ENCODE measurements around the gene FNTB.
"Not testable (repeated sequence)": the region's sequence is repeated elsewhere in the genome, so short reads cannot be mapped to it uniquely, and the experiment has no call there.

FNTB gene

GRCh38 chr14:65054471-65055085 is 67.9 kb downstream of the FNTB start:
- no peak for DNase-seq (ENCODE audit: low read depth)

- DNase-seq (ENCODE audit: low read depth), result no peak
These were observed 71.0 kb downstream of the FNTB start for GRCh38 chr14:65057695-65058094.

DNA sequence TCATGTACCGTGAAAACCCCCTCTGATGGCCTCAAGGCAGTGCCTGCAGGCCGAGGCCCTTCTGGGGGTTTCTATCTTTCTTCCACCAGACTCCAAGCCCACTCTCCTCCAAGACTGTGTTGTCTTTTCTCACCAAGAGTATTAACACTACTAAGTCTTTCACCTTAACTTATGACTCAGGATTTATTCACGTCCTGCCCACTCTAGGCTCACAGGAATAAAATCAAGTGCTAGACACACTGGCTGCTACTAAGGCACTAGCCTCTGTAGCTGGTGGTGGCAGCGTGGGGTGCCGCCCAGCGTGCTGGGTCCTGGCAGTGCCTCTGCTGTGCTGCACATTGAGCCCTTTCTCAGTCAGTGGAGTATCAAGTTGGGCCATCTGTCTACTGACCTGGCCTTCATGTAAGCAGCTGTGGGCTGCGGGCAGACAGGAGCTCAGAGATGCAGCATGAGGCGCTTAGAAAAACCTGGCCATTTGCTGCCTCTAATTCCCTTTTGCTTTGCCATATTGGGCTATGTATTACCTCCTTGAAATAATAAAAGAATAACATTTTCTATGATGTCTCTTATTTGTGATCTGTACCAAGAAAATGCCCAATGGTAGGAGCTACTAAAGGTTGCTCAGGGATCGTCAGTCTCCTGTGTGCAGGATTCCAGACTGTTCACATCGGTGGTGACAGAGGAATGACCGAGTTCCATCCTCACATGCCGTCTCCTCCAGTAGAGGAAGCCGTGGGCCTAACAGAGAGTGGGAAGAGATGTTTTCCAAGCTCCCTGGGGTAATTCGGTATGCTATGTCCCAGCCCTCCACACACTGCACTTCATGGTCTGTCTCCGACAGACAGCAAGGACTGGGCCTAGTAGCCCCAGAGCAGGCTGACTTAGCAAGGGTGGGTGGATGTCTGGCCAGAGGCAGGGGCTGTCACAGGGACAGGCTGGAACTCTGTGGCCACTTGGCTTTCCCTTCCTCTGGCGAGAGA is 75.7 kb downstream of the FNTB start:
- no peak for DNase-seq (ENCODE audit: low read depth)

DNA sequence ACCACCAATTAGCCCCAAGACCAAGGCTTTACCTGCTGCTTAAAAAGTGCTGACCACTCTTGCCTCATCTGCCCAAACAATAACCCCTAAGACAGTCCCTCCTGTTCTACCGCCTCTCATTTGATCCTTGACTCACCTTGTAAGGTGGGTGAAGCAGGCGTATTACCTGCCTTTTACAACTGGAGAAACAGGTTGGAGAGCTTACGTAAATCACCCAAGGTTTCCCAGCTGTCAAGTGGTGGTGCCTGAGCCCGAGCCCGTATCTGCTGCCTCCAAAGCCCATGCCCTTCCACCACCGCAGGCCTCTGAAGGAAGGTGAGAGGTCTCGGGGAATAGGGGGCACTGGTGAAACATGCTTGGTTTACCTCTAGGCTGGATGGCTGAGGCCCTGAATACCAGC is 79.0 kb downstream of the FNTB start:
- DNase-seq (ENCODE audit: low read depth), result no peak

- no peak for DNase-seq (ENCODE audit: low read depth)
These were observed 83.2 kb downstream of the FNTB start for GRCh38 chr14:65069874-65070413.

- DNase-seq (ENCODE audit: low read depth), result no peak
These were observed 83.8 kb downstream of the FNTB start for GRCh38 chr14:65070471-65070976.

- DNase-seq (ENCODE audit: low read depth), result no peak
These were observed 84.8 kb downstream of the FNTB start for GRCh38 chr14:65071544-65071943.

GRCh38 chr14:65072256-65072655 is 85.6 kb downstream of the FNTB start:
- no peak for DNase-seq (ENCODE audit: low read depth)

DNA sequence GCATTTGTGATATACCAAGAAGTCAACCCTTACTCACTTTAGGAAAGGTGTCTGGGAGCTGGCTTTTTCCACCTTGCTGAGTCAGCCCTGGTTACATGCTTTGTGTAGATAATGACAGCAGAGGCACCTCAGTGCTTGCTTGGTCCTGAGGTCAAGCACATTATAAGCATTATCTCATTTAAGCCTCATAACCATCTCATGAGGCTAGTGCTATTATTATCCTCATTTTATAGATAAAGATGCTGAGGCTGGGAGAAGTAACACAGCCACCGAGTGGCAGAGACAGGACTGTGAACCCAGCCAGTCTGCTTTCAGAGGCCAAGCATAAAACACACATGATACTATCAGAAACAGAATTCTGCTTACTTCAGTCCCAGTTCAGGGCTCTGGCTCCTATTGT is 86.2 kb downstream of the FNTB start:
- no peak for DNase-seq (ENCODE audit: low read depth)

GRCh38 chr14:65073605-65074201 is 87.0 kb downstream of the FNTB start:
- DNase-seq (ENCODE audit: low read depth), result no peak

GRCh38 chr14:65074449-65075150 is 87.9 kb downstream of the FNTB start:
- no peak for DNase-seq (ENCODE audit: low read depth)

DNA sequence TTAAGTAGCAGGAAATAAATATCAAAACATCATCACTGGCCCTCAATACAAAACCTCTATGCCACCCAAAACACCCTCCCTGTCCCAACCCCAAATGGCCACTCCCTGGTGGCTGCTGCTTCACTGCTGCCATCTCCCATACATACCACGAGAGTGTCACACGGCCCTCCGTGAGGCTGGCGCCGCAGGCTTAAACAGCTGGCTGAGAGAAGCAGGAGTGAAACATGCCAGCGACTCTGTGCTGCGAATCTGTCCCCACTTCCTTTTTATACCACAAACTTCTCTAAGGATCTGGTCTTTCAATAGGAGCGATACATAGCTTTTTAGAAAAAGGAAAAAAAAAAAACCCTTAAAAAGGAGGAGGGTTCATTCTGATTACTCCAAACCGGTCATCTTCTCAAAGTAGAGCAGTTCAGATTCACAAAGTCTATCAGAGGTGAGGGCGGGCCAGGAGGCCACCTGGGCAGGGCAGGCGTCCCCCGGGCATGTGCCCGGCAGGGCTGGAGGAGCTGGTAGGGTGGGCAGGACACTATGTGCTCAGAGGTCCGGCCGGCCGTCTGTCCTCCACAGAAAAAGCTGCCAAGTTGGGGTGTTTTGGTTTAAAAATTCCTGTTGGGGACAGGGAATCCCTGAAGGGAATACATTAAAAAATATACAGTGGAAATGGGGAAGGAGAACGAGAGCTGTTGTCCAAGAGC is 89.1 kb downstream of the FNTB start:
- no peak for DNase-seq (ENCODE audit: low read depth)

GRCh38 chr14:65077318-65077717 is 90.6 kb downstream of the FNTB start:
- DNase-seq (ENCODE audit: low read depth), result no peak

GRCh38 chr14:65079201-65079600 is 92.5 kb downstream of the FNTB start:
- no peak for DNase-seq (ENCODE audit: low read depth)

DNA sequence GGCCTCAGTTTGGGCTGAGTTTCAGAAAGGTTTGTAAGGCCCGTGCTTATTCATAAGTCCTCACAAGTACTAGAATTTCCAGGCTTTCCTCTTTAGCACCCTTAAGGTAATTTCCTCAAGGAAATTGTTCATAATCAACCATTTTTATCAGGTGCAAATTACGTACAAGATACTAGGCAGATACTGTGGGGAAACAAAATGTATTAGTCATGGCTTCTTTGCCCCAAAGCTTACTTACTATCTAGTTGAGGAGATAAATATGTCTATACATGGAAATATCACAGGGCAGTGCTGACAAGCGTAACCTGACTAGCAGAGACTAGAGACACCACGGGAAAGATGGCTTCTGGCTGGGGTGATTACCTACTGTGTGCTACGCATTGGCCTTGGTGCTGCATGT is 93.1 kb downstream of the FNTB start:
- DNase-seq (ENCODE audit: low read depth), result no peak

GRCh38 chr14:65080960-65081747 is 94.5 kb downstream of the FNTB start:
- DNase-seq (ENCODE audit: low read depth), result no peak

- no peak for DNase-seq (ENCODE audit: low read depth)
These were observed 96.2 kb downstream of the FNTB start for GRCh38 chr14:65082930-65083329.

DNA sequence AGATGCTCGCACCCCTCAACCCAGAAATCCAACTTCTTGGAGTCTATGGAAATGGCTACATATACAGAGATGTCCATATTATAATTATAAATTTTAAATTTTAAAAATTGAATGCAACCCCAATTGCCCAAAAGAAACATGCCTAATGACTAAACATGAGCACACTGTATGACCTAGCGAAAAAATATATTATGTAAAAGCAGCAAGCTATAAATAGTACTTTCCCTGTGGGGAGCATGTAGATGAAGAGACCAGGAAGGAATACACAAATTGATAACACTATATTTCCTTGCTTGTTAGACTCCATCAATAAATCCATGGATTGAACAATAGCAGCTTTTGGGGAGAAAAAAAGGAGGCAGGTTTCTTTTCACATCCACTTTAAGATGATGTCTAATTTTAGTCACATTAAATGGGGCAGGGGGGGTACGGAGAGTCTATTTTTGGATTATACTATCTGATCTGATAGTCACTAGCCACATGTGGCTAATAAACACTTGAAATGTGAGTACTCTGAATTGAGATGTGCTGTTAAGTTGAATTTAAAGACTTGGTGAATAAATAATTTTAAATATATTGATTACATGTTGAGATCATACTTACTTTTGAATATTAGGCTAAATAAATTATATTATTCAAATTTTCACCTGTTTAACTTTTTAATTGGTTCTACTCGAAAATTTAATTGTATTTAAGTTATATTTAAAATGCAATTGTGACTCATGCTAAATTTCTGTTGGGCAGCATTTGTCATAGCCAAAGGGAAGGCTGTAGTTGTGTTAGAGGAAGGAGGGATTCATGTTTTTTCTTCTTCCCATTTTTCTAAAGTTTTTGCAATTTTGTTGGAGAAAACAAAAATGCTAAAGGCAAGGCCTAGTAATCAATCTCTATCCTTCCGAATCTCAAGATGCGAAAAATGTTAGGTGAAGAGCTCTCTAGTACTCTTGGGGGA is 98.1 kb downstream of the FNTB start:
- no peak for DNase-seq (ENCODE audit: low read depth)

DNA sequence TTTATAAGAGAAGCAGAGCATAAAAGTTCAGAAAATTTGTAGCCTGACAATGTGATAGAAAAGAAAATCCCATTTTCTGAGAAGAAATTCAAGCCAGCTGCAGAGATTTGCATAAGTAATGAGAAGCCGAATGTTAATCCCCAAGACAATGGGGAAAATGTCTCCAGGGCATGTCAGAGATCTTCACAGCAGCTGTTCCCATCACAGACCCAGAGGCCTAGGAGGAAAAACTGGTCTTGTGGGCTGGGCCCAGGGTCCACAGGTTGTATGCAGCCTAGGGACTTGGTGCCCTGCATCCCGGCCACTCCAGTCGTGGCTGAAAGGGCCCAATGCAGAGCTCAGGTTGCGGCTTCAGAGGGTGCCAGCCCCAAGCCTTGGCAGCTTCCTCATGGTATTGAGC is 100.0 kb downstream of the FNTB start:
- not testable (repeated sequence) for DNase-seq (ENCODE audit: low read depth)
